ENCODE measurements around the gene ANKRD34B.
"Not testable (repeated sequence)": the region's sequence is repeated elsewhere in the genome, so short reads cannot be mapped to it uniquely, and the experiment has no call there.

GRCh38 chr5:80580291-80580690 lies 10.2 kb upstream of the ANKRD34B start:
- not testable (repeated sequence) for TF ChIP-seq CTCF, POLR2A (IDR thresholded peaks at IDR 0.05)
